Body of pancreas (tissue), 4 donors: ENCODE data around the gene DOCK3.

ENCODE experiments used
- POLR2A ChIP-seq, 3 donors: fragments of 450-650 bp; IDR thresholded peaks; one replicate each; pipeline ENCODE4 v1.6.1; 2016; ENCODE audit warnings: antibody characterized with exemption in 3 of 3, mild to moderate bottlenecking in 2 of 3
- TF ChIP-seq, protein P1 (sequence below), 7 experiments: fragments of 450-650 bp in 4 of 7; fragments of 200-600 bp in 3 of 7; sonication (generic) in 3 of 7; IDR thresholded peaks; one replicate each; pipeline ENCODE4 v1.5.1; 2016 to 2019; ENCODE audit warnings: antibody characterized with exemption in 7 of 7

DNA sequence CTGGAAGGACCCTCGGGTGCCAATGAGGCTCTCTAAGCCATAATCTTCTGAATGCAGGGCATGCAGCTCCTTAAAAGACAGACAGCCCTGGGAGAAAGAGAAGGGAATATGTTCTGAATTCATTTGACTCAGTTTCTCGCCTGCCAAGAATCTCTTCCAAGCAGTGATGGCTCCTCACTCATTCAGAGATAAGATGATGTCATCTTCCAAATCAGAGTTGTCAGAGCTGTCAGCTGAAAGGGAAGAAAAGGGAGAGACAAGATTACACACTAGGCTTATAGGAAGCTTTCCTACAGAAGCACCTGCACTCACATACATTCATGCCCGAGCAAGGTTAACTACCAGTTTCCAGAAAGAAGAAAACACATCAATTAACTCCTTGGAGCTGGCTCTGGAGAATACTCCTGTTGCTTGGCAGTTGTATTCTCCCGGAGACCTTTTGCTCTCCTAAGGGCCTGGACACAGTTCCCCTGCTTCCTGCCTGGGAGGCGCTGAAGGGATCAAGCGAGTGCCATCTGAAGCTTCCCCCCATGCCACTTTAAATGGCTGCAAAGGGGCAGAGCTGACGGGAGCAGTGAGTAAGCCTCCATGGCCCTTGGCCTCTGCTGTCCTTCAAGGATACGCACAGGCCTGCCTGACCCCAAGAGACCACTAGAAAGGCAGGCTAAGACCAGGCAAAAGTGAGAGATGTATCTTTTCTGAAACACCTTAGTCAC lies 724.0 kb downstream of the DOCK3 start:
- TF ChIP-seq, protein P1, sequence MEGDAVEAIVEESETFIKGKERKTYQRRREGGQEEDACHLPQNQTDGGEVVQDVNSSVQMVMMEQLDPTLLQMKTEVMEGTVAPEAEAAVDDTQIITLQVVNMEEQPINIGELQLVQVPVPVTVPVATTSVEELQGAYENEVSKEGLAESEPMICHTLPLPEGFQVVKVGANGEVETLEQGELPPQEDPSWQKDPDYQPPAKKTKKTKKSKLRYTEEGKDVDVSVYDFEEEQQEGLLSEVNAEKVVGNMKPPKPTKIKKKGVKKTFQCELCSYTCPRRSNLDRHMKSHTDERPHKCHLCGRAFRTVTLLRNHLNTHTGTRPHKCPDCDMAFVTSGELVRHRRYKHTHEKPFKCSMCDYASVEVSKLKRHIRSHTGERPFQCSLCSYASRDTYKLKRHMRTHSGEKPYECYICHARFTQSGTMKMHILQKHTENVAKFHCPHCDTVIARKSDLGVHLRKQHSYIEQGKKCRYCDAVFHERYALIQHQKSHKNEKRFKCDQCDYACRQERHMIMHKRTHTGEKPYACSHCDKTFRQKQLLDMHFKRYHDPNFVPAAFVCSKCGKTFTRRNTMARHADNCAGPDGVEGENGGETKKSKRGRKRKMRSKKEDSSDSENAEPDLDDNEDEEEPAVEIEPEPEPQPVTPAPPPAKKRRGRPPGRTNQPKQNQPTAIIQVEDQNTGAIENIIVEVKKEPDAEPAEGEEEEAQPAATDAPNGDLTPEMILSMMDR (IDR thresholded peaks at IDR 0.05) = no peak
- no peak for TF ChIP-seq POLR2A (IDR thresholded peaks at IDR 0.05)
